OCI-LY1 (cell line): ENCODE measurements around the gene TMCO2.

Source experiments
- CTCF ChIP-seq: fragments of 200-600 bp; sonication (generic), shearing (Covaris generic); IDR thresholded peaks from 2 replicates; pipeline ENCODE4 v1.5.1; 2017; ENCODE audit warnings: mild to moderate bottlenecking, antibody characterized with exemption, low read length, moderate library complexity, mixed read lengths
- EZH2 ChIP-seq: fragments of 200-600 bp; sonication (generic), shearing (Covaris generic); IDR thresholded peaks from 2 replicates; pipeline ENCODE4 v1.8.0; 2017; ENCODE audit warnings: borderline replicate concordance, mixed run types, mild to moderate bottlenecking, antibody characterized with exemption, low read length, moderate library complexity, mixed read lengths

GRCh38 chr1:40251456-40251855 lies 3.7 kb downstream of the TMCO2 start:
- TF ChIP-seq CTCF (no peak), EZH2 (no peak)
